Heart left ventricle (tissue), 16 donors: ENCODE measurements around the gene TM4SF5. TPM values are rescaled to one million over a fixed set of nuclear protein-coding genes. Genes with fewer than 3 reads are reported as not detected.

Source experiments
- ATAC-seq, 4 donors: fragments of 200-7000 bp; cut with Tn5 transposase; one replicate each; pipeline ENCODE4 v1.9.1; 2020 to 2022; ENCODE audit warnings: moderate library complexity in 4 of 4, mild to moderate bottlenecking in 3 of 4, moderate number of reproducible peaks in 1 of 4
- DNase-seq, 5 donors: peaks; one replicate each; pipeline ENCODE4 v3.0.0-alpha.2; 2020
- H3K27ac ChIP-seq, 12 donors: fragments of 200-600 bp; sonication (generic) in 4 of 12; one replicate each; pipeline versions ENCODE4 v1.5.0 to v1.8.0; 2016 to 2022; ENCODE audit warnings: mild to moderate bottlenecking in 2 of 12
- H3K27me3 ChIP-seq, 9 donors: fragments of 200-600 bp; sonication (generic) in 2 of 9; one replicate each; pipeline versions ENCODE4 v1.5.1 to v1.8.0; 2016 to 2022; ENCODE audit warnings: mild to moderate bottlenecking in 3 of 9
- H3K36me3 ChIP-seq, 9 donors: fragments of 200-600 bp; sonication (generic) in 2 of 9; one replicate each; pipeline versions ENCODE4 v1.5.0 to v1.8.0; 2018 to 2022; ENCODE audit warnings: mild to moderate bottlenecking in 2 of 9
- H3K4me1 ChIP-seq, 12 donors: fragments of 200-600 bp; sonication (generic) in 4 of 12; one replicate each; pipeline versions ENCODE4 v1.5.0 to v1.8.0; 2016 to 2022; ENCODE audit warnings: mild to moderate bottlenecking in 3 of 12
- H3K4me3 ChIP-seq, 12 donors: fragments of 200-600 bp; sonication (generic) in 4 of 12; one replicate each; pipeline versions ENCODE4 v1.5.0 to v1.8.0; 2017 to 2022; ENCODE audit warnings: mild to moderate bottlenecking in 9 of 12, moderate library complexity in 4 of 12
- H3K9me3 ChIP-seq, 12 donors: fragments of 200-600 bp; sonication (generic) in 4 of 12; one replicate each; pipeline versions ENCODE4 v1.5.0 to v1.8.0; 2016 to 2022; ENCODE audit warnings: mild to moderate bottlenecking in 1 of 12
- CTCF ChIP-seq, 12 donors: fragments of 200-600 bp; sonication (generic) in 4 of 12; IDR thresholded peaks; one replicate each; pipeline versions ENCODE4 v1.5.0 to v1.8.0; 2018 to 2022; ENCODE audit warnings: antibody characterized with exemption in 12 of 12, mild to moderate bottlenecking in 5 of 12
- POLR2A ChIP-seq, 2 donors: fragments of 450-650 bp; IDR thresholded peaks; one replicate each; pipeline ENCODE4 v1.6.1; 2017; ENCODE audit warnings: antibody characterized with exemption in 2 of 2, mild to moderate bottlenecking in 2 of 2, moderate library complexity in 2 of 2
- WGBS, 4 donors: extraction: QIAGEN DNeasy Blood & Tissue Kit in 2 of 4; methylation state at CpG; one replicate each; pipeline versions ENCODE4 v1.1.5 to v1.1.7; 2013 to 2018; 5-methylcytosine and 5-hydroxymethylcytosine counted together
- intact Hi-C, 10 donors: fragments of 100-400 bp; cut with DNase I; formaldehyde crosslinking; loops; one replicate each; pipeline versions ENCODE4 v1.11.1 to v1.14.2; 2022
- polyA plus RNA-seq, 2 donors: library from polyadenylated mRNA; stranded (reverse); fragments of 200-250 nt; gene quantifications; one replicate each; pipeline ENCODE4 v1.2.3, GENCODE V29; 2013
- total RNA-seq, 9 donors: library from RNA; depleted of rRNA in 2 of 9; stranded (reverse); fragments of >200 nt in 2 of 9; fragmentation: NEBNext Ultra II Directional in 3 of 9; extraction: Animal tissue kit (Norgen Biotek cat#: 25700) in 3 of 9; gene quantifications; one replicate each; pipeline versions ENCODE4 v1.1.0 to v1.2.4, GENCODE V29; 2016 to 2023
- donor health status: ischemic (EF 13 %, LVEDD 7.1; RV severe dilation, severe dysfunction).
- donor health status: healthy with polysubstance abuse.
- donor health status: DM: no; HTN: yes; CAD: no.
- donor health status: DM: no; HTN: no; CAD: no.
- donor health status: ischemic (EF 25% LVEDD 6.9; RV normal size, moderate dysfunction).
- donor health status: ischemic (EF 25% LVEDD 5.7; RV mildly dilated, moderate dysfunction).
- donor health status: healthy.
- donor health status: DM: yes; HTN: yes; CAD: no.
- donor health status: ischemic (EF 35%, LVEDD 5.7; RV mildly dilated, moderate dysfunction).
- donor health status: nonischemic (EF 11% LVEDD 7.7; RV severe dilation, severe dysfunction).
- donor health status: DM: yes; HTN: yes; CAD: no.
- donor health status: PGD.
- donor health status: ischemic (EF 29% LVEDD 5.4; RV normal size, mild dysfunction).
- donor health status: nonischemic (EF 23%, LVEDD 6.1; RV moderate dilation, normal function).

TM4SF5 gene
- total and polyA plus RNA-seq, 11 donors = not detected

- 14 to 24% (median 21%) methylated on average over 6 to 13 of the region's 13 CpGs for WGBS, 4 donors
- Histone ChIP-seq H3K36me3 (no peaks in the 10 kb centered on the region), H3K9me3 (no peaks in the 10 kb centered on the region), H3K27ac (peak overlapping the region in 3 of 12 donors; percentile 54 to 77 (median 69)), H3K4me3 (peak overlapping the region; percentile 62 to 94 (median 84)), H3K4me1 (peaks cover 0 to 33% (median 11%) of the 10 kb centered on the region in 12 donors), H3K27me3 (peaks cover 0 to 36% (median 7%) of the 10 kb centered on the region in 9 donors)
- intact Hi-C loops = loop anchor here in 1 of 10 donors (5.0 kb wide), 1 partner anchor 42 kb away; no protein-coding TSS in a partner anchor
- ATAC-seq (no peak), DNase-seq (no peak)
- TF ChIP-seq CTCF (IDR thresholded peaks at IDR 0.05) (no peak), POLR2A (IDR thresholded peaks at IDR 0.05) (no peak)
Measured at GRCh38 chr17:4740025-4740351, 31.7 kb upstream of the TM4SF5 start.

- peaks cover 0 to 42% (median 12%) of the 10 kb centered on the region in 9 donors for H3K27me3 ChIP-seq
- no peak for ATAC-seq
- peak overlapping the region in 1 of 12 donors; percentile 93 for H3K4me3 ChIP-seq
- 92 to 97% (median 95%) methylated on average over 8 of the region's 8 CpGs for WGBS, 4 donors
- TF ChIP-seq POLR2A (IDR thresholded peaks at IDR 0.05) (no peak), CTCF (IDR thresholded peaks at IDR 0.05) (no peak)
- no peak for DNase-seq
- intact Hi-C loops = loop anchor here in 1 of 10 donors (5.0 kb wide), 1 partner anchor 42 kb away; no protein-coding TSS in a partner anchor
- no peaks in the 10 kb centered on the region for H3K9me3 ChIP-seq
- H3K27ac ChIP-seq = no peak overlapping the region
- no peaks in the 10 kb centered on the region for H3K36me3 ChIP-seq
- H3K4me1 ChIP-seq = peaks cover 0 to 27% (median 11%) of the 10 kb centered on the region in 12 donors
Measured at GRCh38 chr17:4740584-4740983, 31.1 kb upstream of the TM4SF5 start.

GRCh38 chr17:4741544-4741943 is 30.1 kb upstream of the TM4SF5 start:
- intact Hi-C loops = loop anchor here in 1 of 10 donors (5.0 kb wide), 1 partner anchor 41 kb away; no protein-coding TSS in a partner anchor
- Histone ChIP-seq H3K27me3 (peaks cover 0 to 43% (median 14%) of the 10 kb centered on the region in 9 donors), H3K36me3 (no peaks in the 10 kb centered on the region), H3K4me1 (peaks cover 0 to 26% (median 11%) of the 10 kb centered on the region in 12 donors), H3K9me3 (no peaks in the 10 kb centered on the region), H3K27ac (no peak overlapping the region), H3K4me3 (no peak overlapping the region)
- TF ChIP-seq CTCF (IDR thresholded peaks at IDR 0.05) = no peak
- TF ChIP-seq POLR2A (IDR thresholded peaks at IDR 0.05) = no peak
- 88 to 97% (median 96%) methylated on average over 7 to 8 of the region's 8 CpGs for WGBS, 4 donors
- no peak for ATAC-seq
- DNase-seq = no peak

- peaks cover 0 to 26% (median 11%) of the 10 kb centered on the region in 12 donors for H3K4me1 ChIP-seq
- peaks cover 0 to 43% (median 14%) of the 10 kb centered on the region in 9 donors for H3K27me3 ChIP-seq
- H3K27ac ChIP-seq = no peak overlapping the region
- ATAC-seq (no peak), DNase-seq (no peak)
- no peak for TF ChIP-seq POLR2A (IDR thresholded peaks at IDR 0.05)
- TF ChIP-seq CTCF (IDR thresholded peaks at IDR 0.05) = no peak
- H3K4me3 ChIP-seq = no peak overlapping the region
- H3K9me3 ChIP-seq = no peaks in the 10 kb centered on the region
- no peaks in the 10 kb centered on the region for H3K36me3 ChIP-seq
- WGBS, 4 donors = 91 to 94% (median 92%) methylated on average over 9 of the region's 9 CpGs
- intact Hi-C loops = loop anchor here in 1 of 10 donors (5.0 kb wide), 1 partner anchor 40 kb away; no protein-coding TSS in a partner anchor
Measured at GRCh38 chr17:4742133-4742532, 29.6 kb upstream of the TM4SF5 start.
